NCI-H345 treated with DMSO at 0.1 percent for 48 hours (cell line): ENCODE data around the gene CCDC70.
"Not testable (repeated sequence)": the region's sequence is repeated elsewhere in the genome, so short reads cannot be mapped to it uniquely, and the experiment has no call there.

Experiments used
- DNase-seq: peaks from one replicate; lab custom pipeline; 2025; ENCODE audit not compliant: unreplicated experiment; lab: John Stamatoyannopoulos, UW

Gene CCDC70

DNA sequence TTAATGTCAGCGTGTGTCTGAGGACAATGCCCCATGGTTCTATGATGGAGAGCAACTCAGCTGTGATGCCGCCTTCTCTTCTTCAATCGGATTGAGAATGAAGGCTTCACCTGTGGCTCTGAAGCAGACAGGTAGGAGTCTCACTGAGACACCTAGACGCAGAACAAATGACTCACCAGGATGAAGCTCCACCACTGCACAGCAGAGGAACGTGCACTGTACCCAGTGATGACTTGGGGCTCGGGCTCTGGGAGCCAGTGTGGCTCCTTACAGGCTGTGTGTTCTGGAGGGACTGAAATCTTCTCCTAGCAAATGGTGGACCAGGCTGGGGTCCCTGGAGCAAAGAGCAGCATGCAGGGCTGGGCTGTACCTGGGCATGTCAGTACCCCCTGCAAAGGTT, 44.0 kb downstream of the CCDC70 start:
- no peak for DNase-seq

DNA sequence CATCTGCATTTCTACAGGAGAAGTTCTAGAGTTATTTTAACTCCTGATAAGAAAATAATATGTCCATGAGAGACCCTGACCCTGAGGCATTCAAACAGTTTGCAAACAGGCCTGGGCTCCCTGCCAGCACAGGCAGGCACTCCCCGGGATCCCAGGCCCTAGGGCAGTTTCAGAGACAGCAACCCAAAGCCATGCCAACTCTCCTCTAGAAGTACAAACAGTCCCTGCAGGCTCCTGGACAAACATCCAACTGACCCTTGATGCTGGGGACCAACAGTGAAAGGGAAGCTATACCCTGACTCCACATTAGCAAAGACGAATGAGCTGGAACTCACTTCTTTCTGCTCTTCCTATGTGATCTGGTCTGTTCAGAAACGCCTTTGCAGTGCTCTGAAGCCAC, 44.8 kb downstream of the CCDC70 start:
- DNase-seq: peak; percentile 12

DNA sequence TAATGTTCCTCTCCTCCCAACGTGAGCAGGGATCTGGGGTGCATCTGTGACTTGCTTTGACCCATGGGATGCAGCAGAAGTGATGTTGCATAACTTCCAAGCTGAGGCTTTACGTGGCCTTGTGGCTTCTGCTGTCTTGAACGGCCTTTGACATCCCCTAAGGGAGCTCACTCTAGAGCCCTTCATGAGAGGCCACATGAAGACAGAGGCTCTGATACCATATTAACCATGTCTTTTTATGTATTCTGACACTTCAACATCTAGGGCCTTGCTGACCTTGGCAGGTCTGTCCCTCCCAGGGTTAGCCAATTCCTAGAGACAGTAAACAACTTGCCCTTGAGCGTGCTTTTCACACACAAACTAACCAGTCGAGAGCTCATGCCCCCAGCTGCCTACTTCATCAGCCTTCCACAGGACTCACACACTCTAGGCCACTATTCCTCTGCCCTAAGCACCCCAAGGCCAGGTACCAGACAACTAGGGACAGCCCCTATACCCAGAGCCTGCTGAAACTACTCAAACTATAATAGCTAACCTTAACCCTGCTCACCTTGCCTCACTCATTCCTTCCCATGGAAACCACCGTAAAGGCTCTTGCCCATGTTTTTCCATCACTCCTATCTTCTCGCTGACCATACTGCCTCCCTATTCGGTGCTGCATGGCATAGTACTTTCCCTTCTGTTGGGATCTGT, 45.4 kb downstream of the CCDC70 start:
- no peak for DNase-seq

DNA sequence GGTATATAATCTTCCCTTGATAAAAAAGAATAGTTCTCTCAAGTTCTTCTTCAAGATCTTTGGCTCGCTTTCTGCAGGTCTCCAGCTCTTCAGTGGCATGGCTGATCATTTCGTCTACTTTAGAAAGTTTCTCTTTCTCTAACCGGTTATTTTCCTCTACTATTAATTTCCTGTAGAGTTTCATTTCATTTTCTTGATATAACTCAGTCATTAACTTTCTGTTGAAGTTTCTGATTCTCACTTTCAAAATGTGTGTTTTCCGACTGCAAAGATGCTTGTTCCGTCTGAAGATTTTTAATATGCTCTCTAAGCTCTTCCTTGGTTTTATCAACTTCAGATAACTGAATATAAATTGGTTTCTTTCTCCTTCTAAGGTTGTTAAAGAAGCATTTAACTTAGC, 47.5 kb downstream of the CCDC70 start:
- DNase-seq: not testable (repeated sequence)

DNA sequence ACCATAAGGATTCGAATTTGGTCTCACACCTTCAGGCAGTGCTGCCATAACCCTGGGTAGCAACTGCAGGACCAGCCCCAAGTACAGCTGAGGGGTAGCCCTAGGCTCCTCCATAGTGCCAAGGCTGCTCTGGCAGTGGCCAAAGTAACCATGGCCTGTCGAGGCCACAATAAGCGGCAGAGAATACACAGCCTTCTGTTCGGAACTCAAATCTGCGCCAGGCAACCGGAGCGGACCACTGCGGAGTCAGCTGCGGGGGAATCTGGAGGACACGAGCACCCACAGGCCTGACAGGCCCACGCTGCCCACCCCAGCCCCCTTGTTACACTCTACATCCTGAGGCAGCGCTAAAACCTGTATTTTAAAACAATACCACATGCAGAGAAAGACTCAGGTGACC, 48.7 kb downstream of the CCDC70 start:
- DNase-seq: no peak

DNA sequence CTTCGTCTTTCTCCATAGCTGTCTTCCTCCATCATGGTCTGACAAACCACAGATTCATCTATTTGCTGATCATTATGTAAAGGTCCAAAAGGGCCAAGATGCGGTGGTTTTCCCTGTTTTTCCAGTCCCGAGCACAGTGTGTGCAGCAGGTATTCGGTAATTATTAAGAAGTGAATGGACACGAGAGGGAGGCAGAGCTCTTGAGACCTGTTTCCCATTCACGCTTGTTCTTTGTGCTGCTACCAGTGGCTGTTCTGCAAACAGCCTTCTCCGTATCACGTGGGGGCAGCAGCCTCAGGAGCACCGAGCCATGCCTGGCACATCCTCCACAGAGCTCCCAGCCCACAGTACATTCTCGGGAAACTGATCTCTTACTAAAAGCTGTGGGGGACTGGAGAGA, 50.3 kb downstream of the CCDC70 start:
- peak; percentile 5 for DNase-seq

DNA sequence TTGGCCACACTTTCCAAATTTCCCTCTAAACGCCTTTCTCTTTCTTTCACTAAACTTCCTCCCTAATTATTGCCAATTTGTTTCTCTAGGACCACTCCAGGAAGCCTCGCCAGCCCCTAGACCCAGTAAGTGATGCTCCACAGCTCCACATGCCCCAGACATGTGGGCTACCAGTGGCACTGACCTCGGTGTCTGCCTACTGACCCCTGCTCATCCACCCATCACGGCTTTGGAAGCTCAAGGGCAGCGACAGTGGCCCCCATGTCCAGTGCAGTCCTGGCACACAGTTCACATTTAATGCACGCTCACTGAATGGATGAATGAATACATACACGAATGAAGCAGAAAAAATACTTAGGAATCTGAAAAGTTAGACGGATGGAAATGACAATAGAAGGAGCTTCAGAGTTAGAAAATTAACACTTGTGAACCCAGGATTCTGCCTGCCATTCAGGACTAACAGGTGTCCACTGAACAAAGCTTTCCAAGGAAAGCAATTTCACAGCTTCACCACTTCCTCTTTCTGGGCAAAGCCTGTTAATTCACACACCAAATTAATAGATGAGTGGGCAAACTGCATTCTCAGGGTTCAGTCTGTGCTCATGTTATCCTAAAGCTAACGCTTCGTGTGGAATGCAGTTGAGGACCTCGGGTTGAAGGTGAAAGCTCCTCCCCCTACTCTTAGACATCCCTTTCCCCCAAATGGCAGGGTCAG, 50.9 kb downstream of the CCDC70 start:
- DNase-seq: no peak

DNA sequence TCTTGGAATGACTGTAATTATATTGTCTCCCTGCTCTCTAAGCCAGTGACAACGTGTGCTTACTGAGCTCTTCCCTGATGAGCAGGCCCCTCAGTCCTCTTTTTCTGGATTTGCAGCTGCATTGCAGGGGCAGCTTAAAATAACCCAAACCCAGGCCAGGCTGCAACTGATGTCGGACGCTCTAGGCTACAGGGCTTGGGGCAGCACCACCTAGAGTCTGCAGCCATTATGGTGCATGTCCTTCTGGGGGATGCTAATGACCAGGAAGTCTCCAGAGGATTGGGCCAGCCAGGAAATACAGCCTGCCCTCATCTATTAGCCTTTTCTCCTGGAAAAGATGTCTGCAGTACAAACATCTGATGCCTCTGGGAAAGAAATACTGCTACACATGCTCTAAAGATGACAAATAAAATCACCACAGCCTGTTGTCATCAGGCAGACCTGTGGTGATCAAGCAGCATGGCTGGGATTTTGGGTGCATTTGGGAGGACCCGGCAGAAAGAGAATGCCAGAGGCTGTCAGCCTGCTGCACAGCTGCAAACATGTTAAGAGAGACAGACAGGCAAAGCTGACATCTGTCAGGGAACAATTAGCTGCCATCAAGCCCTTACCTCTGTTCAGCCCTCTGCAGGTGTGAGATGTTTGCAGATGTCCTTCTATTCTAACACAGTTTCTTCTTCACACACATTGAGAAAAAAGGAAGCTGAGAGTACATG, 51.8 kb downstream of the CCDC70 start:
- DNase-seq: peak; percentile 16

DNA sequence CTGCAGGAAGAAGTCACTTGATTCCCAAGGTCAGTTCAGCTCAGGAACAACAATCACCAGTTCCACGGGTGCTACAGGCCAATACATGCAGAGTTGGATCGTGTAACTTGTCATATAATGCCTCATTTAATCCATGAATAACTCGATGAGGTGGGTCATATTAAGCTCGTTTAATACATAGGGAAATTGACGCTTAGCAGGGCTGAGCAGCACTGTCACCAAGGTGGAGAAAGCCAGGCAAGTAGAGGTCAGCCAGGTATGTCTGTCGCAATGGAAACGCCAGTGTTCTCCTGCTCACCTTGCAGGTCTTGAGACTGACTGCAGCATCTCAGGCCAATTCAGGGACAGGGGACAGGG, 52.3 kb downstream of the CCDC70 start:
- no peak for DNase-seq
